Fibroblast of the aortic adventitia (primary cell): ENCODE data around the gene ENPP3. TPM values are rescaled to one million over a fixed set of nuclear protein-coding genes. Genes with fewer than 3 reads are reported as not detected.

Experiments used
- DNase-seq: peaks from one replicate; pipeline ENCODE4 v3.0.0-alpha.2; 2010; ENCODE audit warnings: low read depth
- H3K4me3 ChIP-seq: 2 replicates; pipeline ENCODE4 v1.5.1; 2011; ENCODE audit warnings: low read depth, mild to moderate bottlenecking, control low read depth, low read length, moderate library complexity
- total RNA-seq: library from RNA; depleted of rRNA; stranded (reverse); fragments of >200 nt; gene quantifications from 2 replicates; pipeline ENCODE4 v1.2.3, GENCODE V29; 2012; ENCODE audit warnings: low replicate concordance
- TF ChIP-seq, protein P1 (sequence below): IDR thresholded peaks from 2 replicates; pipeline ENCODE4 v1.5.1; 2011; ENCODE audit warnings: mild to moderate bottlenecking, low read length, control low read depth, inconsistent platforms; ENCODE audit not compliant: insufficient read depth

The ENPP3 gene
- total RNA-seq, 1 donor: not detected

DNA sequence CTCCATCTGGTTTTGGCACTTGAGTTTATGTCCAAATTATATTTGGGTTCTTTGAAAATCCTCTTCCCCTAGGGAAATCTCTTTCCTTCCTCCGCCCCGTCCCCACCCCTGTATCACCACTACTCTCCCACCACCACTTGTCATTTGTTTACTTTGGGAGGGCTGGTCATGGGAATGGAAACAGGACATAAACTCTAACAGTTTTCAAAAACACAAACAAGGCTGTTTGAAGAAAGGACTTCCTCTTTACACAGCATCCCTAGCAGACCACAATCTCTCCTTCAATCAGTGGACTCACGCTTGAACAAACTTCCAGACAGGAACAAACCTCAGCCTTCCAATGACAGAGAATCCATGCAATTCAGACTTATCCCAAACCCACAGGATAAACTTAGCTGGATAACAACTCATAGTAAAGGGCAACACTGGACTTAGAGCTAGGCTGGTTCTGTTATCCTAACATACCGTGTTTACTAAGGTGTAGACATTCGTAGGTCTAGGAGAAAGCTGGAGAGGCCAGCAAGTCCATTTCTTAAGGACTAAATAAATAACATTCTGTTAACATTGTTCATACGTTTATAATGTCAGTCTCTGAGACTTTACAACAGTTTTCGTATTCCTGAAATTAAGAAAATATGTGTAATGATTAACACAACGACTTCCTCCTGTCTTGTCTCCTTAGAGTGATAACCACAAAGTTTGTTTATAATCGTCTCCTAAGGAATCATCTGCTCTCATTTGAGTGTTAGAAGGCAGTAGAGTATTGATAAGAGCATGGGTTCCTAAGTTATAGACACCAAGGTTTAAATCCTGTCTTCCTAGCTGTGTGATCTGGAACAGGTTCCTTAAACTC is 117.8 kb downstream of the ENPP3 start:
- H3K4me3 ChIP-seq: no peak overlapping the region
- TF ChIP-seq, protein P1, sequence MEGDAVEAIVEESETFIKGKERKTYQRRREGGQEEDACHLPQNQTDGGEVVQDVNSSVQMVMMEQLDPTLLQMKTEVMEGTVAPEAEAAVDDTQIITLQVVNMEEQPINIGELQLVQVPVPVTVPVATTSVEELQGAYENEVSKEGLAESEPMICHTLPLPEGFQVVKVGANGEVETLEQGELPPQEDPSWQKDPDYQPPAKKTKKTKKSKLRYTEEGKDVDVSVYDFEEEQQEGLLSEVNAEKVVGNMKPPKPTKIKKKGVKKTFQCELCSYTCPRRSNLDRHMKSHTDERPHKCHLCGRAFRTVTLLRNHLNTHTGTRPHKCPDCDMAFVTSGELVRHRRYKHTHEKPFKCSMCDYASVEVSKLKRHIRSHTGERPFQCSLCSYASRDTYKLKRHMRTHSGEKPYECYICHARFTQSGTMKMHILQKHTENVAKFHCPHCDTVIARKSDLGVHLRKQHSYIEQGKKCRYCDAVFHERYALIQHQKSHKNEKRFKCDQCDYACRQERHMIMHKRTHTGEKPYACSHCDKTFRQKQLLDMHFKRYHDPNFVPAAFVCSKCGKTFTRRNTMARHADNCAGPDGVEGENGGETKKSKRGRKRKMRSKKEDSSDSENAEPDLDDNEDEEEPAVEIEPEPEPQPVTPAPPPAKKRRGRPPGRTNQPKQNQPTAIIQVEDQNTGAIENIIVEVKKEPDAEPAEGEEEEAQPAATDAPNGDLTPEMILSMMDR: no peak
- no peak for DNase-seq

DNA sequence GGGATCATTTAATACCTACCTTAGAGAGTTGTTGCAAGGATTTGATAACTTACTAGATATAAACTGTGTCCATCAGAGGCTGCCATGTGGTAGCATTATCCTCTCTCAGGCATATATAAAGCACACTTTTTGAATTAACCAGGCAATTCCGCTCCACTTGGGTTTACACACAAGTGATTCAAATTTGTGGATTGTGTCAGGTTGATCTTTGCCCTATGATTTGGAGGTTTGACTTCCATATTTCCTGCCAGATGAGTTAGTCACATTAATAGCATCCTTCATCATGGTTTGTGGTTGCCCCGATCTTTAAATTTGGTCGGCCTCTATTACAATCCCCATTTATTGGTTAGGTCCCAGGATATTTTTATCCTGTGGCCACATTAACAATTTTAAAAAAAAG is 118.5 kb downstream of the ENPP3 start:
- peak; percentile 66 for DNase-seq
- TF ChIP-seq, protein P1: no peak
- no peak overlapping the region for H3K4me3 ChIP-seq

DNA sequence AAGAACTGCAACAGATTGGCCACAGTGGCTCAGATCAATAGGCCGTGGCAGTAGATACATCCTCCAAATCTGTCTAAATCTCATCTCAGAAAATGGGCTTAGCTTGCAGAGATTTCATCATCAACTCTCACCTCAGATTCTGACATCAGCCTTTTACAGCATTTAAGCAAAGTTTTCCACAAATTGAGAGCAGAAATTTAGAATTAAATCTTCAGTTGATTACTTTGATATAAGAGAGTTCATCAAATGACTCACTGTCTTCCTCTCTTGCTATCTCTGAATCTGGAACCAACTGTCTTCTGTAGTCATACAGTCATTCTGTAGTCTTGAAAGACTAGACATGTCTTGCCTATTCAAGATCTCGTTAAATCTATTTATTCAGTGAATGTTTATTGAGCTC is 118.9 kb downstream of the ENPP3 start:
- TF ChIP-seq, protein P1: no peak
- DNase-seq: no peak
- H3K4me3 ChIP-seq: no peak overlapping the region

DNA sequence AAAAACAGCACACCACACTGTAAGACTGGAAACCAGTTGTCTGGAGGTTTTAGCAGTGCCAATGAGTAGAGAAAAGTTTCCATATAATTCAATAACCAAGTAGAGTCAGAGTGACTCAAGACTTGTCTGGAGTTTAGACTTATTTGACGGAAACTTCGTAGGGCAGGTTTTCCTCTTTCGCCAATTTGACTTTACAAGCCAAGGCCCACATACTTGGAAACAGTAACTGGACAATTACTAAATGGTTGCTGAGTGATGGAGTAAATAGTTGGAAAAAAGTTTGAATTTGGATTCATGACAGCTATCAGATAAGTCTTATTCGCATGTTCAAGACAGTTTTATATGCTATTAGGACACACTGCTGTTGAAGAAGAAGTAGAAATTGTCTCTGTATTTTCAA is 121.8 kb downstream of the ENPP3 start:
- H3K4me3 ChIP-seq: no peak overlapping the region
- peak; percentile 35 for DNase-seq
- TF ChIP-seq, protein P1: no peak

DNA sequence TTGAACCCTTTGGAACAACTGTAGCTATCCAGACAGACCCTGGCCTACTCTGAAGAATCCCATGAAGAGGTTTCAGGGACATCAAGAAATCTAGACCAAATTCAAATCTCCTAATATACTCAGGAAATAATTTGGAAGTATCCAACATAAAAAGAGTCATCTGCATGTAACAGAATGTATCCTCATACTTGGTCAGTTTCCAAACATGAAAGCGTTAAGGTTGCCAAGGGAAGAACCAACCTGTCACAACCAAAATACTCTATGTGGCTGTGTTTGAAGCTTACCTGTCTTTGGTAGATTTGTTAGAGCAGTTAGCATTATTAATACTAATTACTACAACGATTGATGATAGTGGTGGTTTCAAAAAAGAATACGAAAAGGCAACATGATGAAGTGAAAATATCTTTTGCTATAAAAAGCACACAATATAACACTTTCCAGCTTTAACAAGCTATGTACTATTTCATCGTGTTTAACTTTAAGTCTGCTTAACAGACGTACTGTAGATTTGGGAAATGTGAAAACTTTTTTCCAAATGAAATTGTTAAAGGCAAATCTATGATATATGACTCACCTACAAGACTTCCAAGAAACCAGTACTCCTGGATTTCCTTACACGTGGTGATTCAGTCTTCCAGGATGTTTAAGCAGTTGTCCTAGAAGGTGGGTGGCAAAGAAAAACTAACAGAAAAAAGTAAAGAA is 124.1 kb downstream of the ENPP3 start:
- peak; percentile 68 for DNase-seq
- TF ChIP-seq, protein P1: no peak
- H3K4me3 ChIP-seq: no peak overlapping the region

DNA sequence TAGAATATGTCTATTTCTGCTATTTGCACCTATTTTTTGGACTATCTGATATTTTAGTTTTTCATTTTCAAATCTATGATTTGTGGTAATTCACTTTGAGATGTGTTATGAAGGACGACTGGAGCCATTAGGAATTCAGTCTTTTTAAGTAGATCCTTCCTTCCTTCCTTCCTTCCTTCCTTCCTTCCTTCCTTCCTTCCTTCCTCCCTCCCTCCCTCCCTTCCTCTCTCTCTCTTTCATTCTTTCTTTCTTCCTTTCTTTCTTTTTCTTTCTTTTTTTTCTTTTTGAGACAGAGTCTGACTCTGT is 124.6 kb downstream of the ENPP3 start:
- DNase-seq: no peak
- no peak overlapping the region for H3K4me3 ChIP-seq
- TF ChIP-seq, protein P1: no peak
